RWPE2 (cell line): ENCODE results near the gene POPDC2.

Experiments used
- ATAC-seq: fragments of 200-7000 bp; cut with Tn5 transposase; 3 replicates; pipeline ENCODE4 v1.9.1; 2021; ENCODE audit warnings: low read depth
- DNase-seq: peaks from one replicate; pipeline ENCODE4 v3.0.0-alpha.2; 2020; ENCODE audit warnings: low spot score
- H3K27ac ChIP-seq: fragments of 450-650 bp; 2 replicates; pipeline ENCODE4 v1.5.1; 2017; ENCODE audit warnings: mild to moderate bottlenecking; ENCODE audit not compliant: poor library complexity, severe bottlenecking
- H3K27me3 ChIP-seq: fragments of 250-450 bp; sonication (Bioruptor Pico); 2 replicates; pipeline ENCODE4 v1.5.1; 2021; ENCODE audit warnings: mild to moderate bottlenecking, moderate library complexity; ENCODE audit not compliant: insufficient read depth, poor library complexity, severe bottlenecking
- H3K36me3 ChIP-seq: fragments of 250-450 bp; sonication (Bioruptor Pico); 2 replicates; pipeline ENCODE4 v1.5.1; 2020; ENCODE audit warnings: low read depth, mild to moderate bottlenecking, moderate library complexity
- H3K4me1 ChIP-seq: fragments of 250-450 bp; sonication (Bioruptor Pico); 2 replicates; pipeline ENCODE4 v1.5.1; 2021; ENCODE audit warnings: mild to moderate bottlenecking, moderate library complexity; ENCODE audit not compliant: insufficient read depth, poor library complexity, severe bottlenecking
- H3K4me3 ChIP-seq: fragments of 250-450 bp; sonication (Bioruptor Pico); 2 replicates; pipeline ENCODE4 v1.5.1; 2021; ENCODE audit warnings: mild to moderate bottlenecking, moderate library complexity; ENCODE audit not compliant: severe bottlenecking
- H3K9me3 ChIP-seq: fragments of 250-450 bp; sonication (Bioruptor Pico); 2 replicates; pipeline ENCODE4 v1.5.1; 2021; ENCODE audit warnings: mild to moderate bottlenecking, moderate library complexity; ENCODE audit not compliant: severe bottlenecking
- CTCF ChIP-seq: fragments of 450-650 bp; IDR thresholded peaks from one replicate; pipeline ENCODE4 v1.5.1; 2017; ENCODE audit warnings: mild to moderate bottlenecking, moderate library complexity; ENCODE audit not compliant: poor library complexity, severe bottlenecking

Gene POPDC2

GRCh38 chr3:119635719-119636118 lies 24.7 kb downstream of the POPDC2 start:
- H3K9me3 ChIP-seq = no peaks in the 10 kb centered on the region
- no peak overlapping the region for H3K27ac ChIP-seq
- H3K4me1 ChIP-seq = peaks cover 19% of the 10 kb centered on the region
- no peak overlapping the region for H3K4me3 ChIP-seq
- H3K36me3 ChIP-seq = no peaks in the 10 kb centered on the region
- ATAC-seq (no peak), DNase-seq (no peak)
- no peak for TF ChIP-seq CTCF
- no peaks in the 10 kb centered on the region for H3K27me3 ChIP-seq

DNA sequence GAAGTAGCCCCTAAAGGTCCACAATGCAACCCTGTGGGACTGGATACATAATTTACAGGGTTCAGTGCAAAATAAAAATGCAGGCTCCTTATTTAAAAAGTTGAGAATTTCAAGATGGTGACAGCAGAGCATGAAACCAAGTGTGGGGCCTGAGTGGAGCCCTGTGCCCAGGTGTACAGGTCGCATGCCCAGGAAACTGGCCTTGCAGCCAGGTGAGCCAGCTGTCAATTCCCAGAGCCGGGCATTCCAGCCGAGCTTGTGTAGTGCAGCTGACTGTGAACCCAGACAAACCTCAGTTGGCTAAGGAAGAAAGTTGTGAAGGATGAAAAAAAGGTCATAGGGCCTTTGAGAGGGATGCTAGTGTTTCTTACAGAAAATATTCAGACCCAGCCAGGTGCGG lies 27.6 kb downstream of the POPDC2 start:
- no peak for ATAC-seq

DNA sequence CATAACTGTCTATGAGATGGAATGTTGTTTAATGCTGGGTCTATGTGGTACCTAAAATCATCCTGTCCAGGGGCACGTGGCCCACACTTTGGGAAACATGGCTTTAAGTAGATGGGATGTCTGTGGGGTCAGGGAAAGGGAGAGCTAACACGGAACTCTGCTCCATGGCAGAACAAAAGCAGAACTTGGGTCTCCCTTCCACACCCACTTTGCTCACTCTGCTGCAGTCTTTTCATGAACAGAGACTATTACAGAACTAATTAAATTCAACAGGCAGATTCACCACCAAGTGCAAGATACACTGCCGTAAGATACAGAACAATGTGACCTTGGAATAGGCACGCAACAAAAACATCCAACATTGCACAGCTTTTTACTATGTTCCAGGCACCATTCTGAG lies 28.2 kb downstream of the POPDC2 start:
- no peak overlapping the region for H3K27ac ChIP-seq
- no peaks in the 10 kb centered on the region for H3K36me3 ChIP-seq
- no peak for TF ChIP-seq CTCF
- ATAC-seq (no peak), DNase-seq (no peak)
- no peaks in the 10 kb centered on the region for H3K9me3 ChIP-seq
- H3K4me3 ChIP-seq = no peak overlapping the region
- H3K4me1 ChIP-seq = no peaks in the 10 kb centered on the region
- no peaks in the 10 kb centered on the region for H3K27me3 ChIP-seq

More for the DNA sequence above, 27.6 kb downstream of the POPDC2 start:
- H3K36me3 ChIP-seq = no peaks in the 10 kb centered on the region
- no peak overlapping the region for H3K27ac ChIP-seq
- H3K4me3 ChIP-seq = no peak overlapping the region
- no peaks in the 10 kb centered on the region for H3K27me3 ChIP-seq
- no peak for TF ChIP-seq CTCF
- no peaks in the 10 kb centered on the region for H3K9me3 ChIP-seq
- peaks cover 3% of the 10 kb centered on the region for H3K4me1 ChIP-seq
- DNase-seq = no peak

- Histone ChIP-seq H3K27me3 (no peaks in the 10 kb centered on the region), H3K27ac (no peak overlapping the region), H3K36me3 (no peaks in the 10 kb centered on the region), H3K4me1 (no peaks in the 10 kb centered on the region), H3K4me3 (no peak overlapping the region), H3K9me3 (no peaks in the 10 kb centered on the region)
- DNase-seq (no peak), ATAC-seq (no peak)
- no peak for TF ChIP-seq CTCF
Measured at GRCh38 chr3:119631516-119631915, 28.9 kb downstream of the POPDC2 start.

- ATAC-seq (no peak), DNase-seq (no peak)
- no peak for TF ChIP-seq CTCF
- Histone ChIP-seq H3K36me3 (no peaks in the 10 kb centered on the region), H3K4me1 (no peaks in the 10 kb centered on the region), H3K27me3 (no peaks in the 10 kb centered on the region), H3K9me3 (no peaks in the 10 kb centered on the region), H3K27ac (no peak overlapping the region), H3K4me3 (no peak overlapping the region)
Measured at GRCh38 chr3:119630880-119631329, 29.5 kb downstream of the POPDC2 start.
